Sigmoid colon (tissue), 4 donors: ENCODE results near the gene CABLES1.

Experiments used
- CTCF ChIP-seq, 4 experiments: fragments of 450-650 bp in 3 of 4; fragments of 200-600 bp in 1 of 4; IDR thresholded peaks; one replicate each; pipeline ENCODE4 v1.5.1; 2016 to 2019; ENCODE audit warnings: antibody characterized with exemption in 4 of 4, mild to moderate bottlenecking in 3 of 4, moderate library complexity in 2 of 4
- EP300 ChIP-seq, 4 donors: sonication (generic); formaldehyde crosslinking; IDR thresholded peaks; one replicate each; pipeline ENCODE4 v1.6.1; 2017; ENCODE audit warnings: antibody characterized with exemption in 4 of 4
- POLR2A ChIP-seq, 2 donors: fragments of 450-650 bp; IDR thresholded peaks; one replicate each; pipeline ENCODE4 v1.6.1; 2016; ENCODE audit warnings: antibody characterized with exemption in 2 of 2, mild to moderate bottlenecking in 2 of 2, moderate library complexity in 2 of 2
- POLR2AphosphoS5 ChIP-seq, 4 donors: sonication (generic); formaldehyde crosslinking; IDR thresholded peaks; one replicate each; pipeline ENCODE4 v1.6.1; 2017; ENCODE audit warnings: antibody characterized with exemption in 4 of 4

GRCh38 chr18:23274638-23275482 lies 139.6 kb downstream of the CABLES1 start:
- no peak for TF ChIP-seq CTCF (IDR thresholded peaks at IDR 0.05)
- TF ChIP-seq POLR2A (IDR thresholded peaks at IDR 0.05), result no peak
- no peak for TF ChIP-seq EP300 (IDR thresholded peaks at IDR 0.05)
- TF ChIP-seq POLR2AphosphoS5 (IDR thresholded peaks at IDR 0.05), result no peak
